ENCODE measurements around the gene NFAM1. TPM values are rescaled to one million over a fixed set of nuclear protein-coding genes. Genes with fewer than 3 reads are reported as not detected.

NFAM1 gene
- total and polyA plus RNA-seq, 2 of the 4 experiments (the other 2 are of a cell fraction) = not detected

- Histone ChIP-seq H2AFZ (replicated peaks; ENCODE audit: low read length, poor library complexity) (peak overlapping the region; percentile 100), H3K4ac (ENCODE audit: low read depth, low read length) (peak overlapping the region; percentile 80), H3K4me3 (ENCODE audit: insufficient read depth, low read depth, low read length) (peak overlapping the region; percentile 43), H2AK9ac (replicated peaks; ENCODE audit: low read depth, low read length, poor library complexity) (peak overlapping the region; percentile 77), H3K9ac (ENCODE audit: low read depth, low read length) (peak overlapping the region; percentile 58), H3K36me3 (ENCODE audit: control insufficient read depth, insufficient read depth, low read length) (no peaks in the 10 kb centered on the region), H4K8ac (ENCODE audit: low read depth in 2 of 2, low read length in 2 of 2) (peak overlapping the region; percentile 73 to 91), H3K14ac (replicated peaks; ENCODE audit: low read depth, low read length) (peak overlapping the region; percentile 86), H3K4me2 (ENCODE audit: low read depth, low read length) (peak overlapping the region; percentile 75), H3K9me3 (ENCODE audit: control insufficient read depth, insufficient read depth, low read length) (no peaks in the 10 kb centered on the region), H3K4me1 (ENCODE audit: control insufficient read depth, insufficient read depth, low read length) (peaks cover 1% of the 10 kb centered on the region; the same call in 1 of the 2 replicates), H3K18ac (ENCODE audit: low read depth, low read length) (no peak overlapping the region), H2BK20ac (ENCODE audit: low read depth, low read length) (no peak overlapping the region), H3K56ac (ENCODE audit: extremely low read depth, insufficient read depth, low read length) (no peak overlapping the region), H3K23ac (ENCODE audit: low read depth, low read length) (no peak overlapping the region), H3K27me3 (ENCODE audit: control insufficient read depth, insufficient read depth, low read length) (peaks cover 60% of the 10 kb centered on the region), H3K79me1 (ENCODE audit: low read depth in 1 of 2, low read length in 2 of 2) (no peaks in the 10 kb centered on the region), H2BK120ac (ENCODE audit: low read depth, low read length) (no peak overlapping the region), H2AK5ac (ENCODE audit: low read depth, low read length) (no peak overlapping the region; the same call in 1 of the 2 replicates), H4K20me1 (ENCODE audit: insufficient read depth, low read length) (no peaks in the 10 kb centered on the region), H2BK5ac (ENCODE audit: low read depth, low read length, poor library complexity, severe bottlenecking) (no peak overlapping the region), H3K9me1 (ENCODE audit: insufficient read depth, low read length) (peaks cover 6% of the 10 kb centered on the region), H4K91ac (ENCODE audit: insufficient read depth, low read depth, low read length) (no peak overlapping the region; the same call in 1 of the 2 replicates), H2BK15ac (ENCODE audit: low read depth, low read length) (peak overlapping the region; percentile 42; the same call in 1 of the 3 replicates), H4K5ac (ENCODE audit: low read depth, low read length) (no peak overlapping the region), H3K27ac (ENCODE audit: insufficient read depth, low read length) (no peak overlapping the region)
- WGBS, 2 experiments (ENCODE audit: extremely low coverage in 2 of 2, insufficient read length in 1 of 2) = 0% methylated on average over 1 of the region's 42 CpGs; no CpG with 5 or more reads in 1 of the 2 experiments
- ATAC-seq (ENCODE audit: low read depth) = peak; percentile 99
- POLR2A ChIA-PET (ENCODE audit: unreplicated experiment) = interaction anchor here (1.0 kb wide), 2 partner anchors 10 to 12 kb away, joined by 3 read pairs; no protein-coding TSS in a partner anchor
- CTCF ChIA-PET = no interaction called here
- TF ChIP-seq, protein P1, sequence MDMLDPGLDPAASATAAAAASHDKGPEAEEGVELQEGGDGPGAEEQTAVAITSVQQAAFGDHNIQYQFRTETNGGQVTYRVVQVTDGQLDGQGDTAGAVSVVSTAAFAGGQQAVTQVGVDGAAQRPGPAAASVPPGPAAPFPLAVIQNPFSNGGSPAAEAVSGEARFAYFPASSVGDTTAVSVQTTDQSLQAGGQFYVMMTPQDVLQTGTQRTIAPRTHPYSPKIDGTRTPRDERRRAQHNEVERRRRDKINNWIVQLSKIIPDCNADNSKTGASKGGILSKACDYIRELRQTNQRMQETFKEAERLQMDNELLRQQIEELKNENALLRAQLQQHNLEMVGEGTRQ (IDR thresholded peaks at IDR 0.05; ENCODE audit: low read depth, low read length) = 0 out of 2 replicates have a peak, but pooled peaks have one; percentile 12
- TF ChIP-seq MXI1 (IDR thresholded peaks at IDR 0.05; ENCODE audit: borderline replicate concordance, low read depth, low read length) = no peak
- intact Hi-C loops (cut with micrococcal nuclease) = no loop called here
- in situ Hi-C loops (cut with MboI; ENCODE audit: low sequenced_read_pairs) = no loop called here
- DNase-seq = peak; percentile 85
- no TSS peak for BruUV-seq (replicated peaks)
- dilution Hi-C loops (cut with HindIII; ENCODE audit: low sequenced_read_pairs, unreplicated experiment) = no loop called here
Measured at GRCh38 chr22:42369250-42370041, 62.8 kb downstream of the NFAM1 start.

Data from IMR-90 (cell line).